Sigmoid colon (tissue), 7 donors: ENCODE data around the gene C1RL. TPM values are rescaled to one million over a fixed set of nuclear protein-coding genes. Genes with fewer than 3 reads are reported as not detected.

Experiments
- DNase-seq: peaks from one replicate; pipeline ENCODE4 v3.0.0-alpha.2; 2019
- H3K27ac ChIP-seq, 4 donors: fragments of 200-600 bp; sonication (generic); one replicate each; pipeline ENCODE4 v1.5.1; 2016 to 2019; ENCODE audit warnings: mild to moderate bottlenecking in 1 of 4
- H3K27me3 ChIP-seq, 3 donors: fragments of 200-600 bp; sonication (generic); one replicate each; pipeline ENCODE4 v1.5.1; 2019; ENCODE audit warnings: mild to moderate bottlenecking in 1 of 3
- H3K36me3 ChIP-seq, 4 donors: fragments of 200-600 bp; sonication (generic); one replicate each; pipeline ENCODE4 v1.5.1; 2016 to 2019
- H3K4me1 ChIP-seq, 4 donors: fragments of 200-600 bp; sonication (generic); one replicate each; pipeline ENCODE4 v1.5.1; 2017 to 2019
- H3K4me3 ChIP-seq, 4 donors: fragments of 200-600 bp; sonication (generic); one replicate each; pipeline ENCODE4 v1.5.1; 2017 to 2019; ENCODE audit warnings: mild to moderate bottlenecking in 2 of 4, moderate library complexity in 1 of 4
- H3K9me3 ChIP-seq, 4 donors: fragments of 200-600 bp in 3 of 4; sonication (generic) in 3 of 4; one replicate each; pipeline versions ENCODE4 v1.5.1 to v1.6.1; 2013 to 2019
- CTCF ChIP-seq, 4 experiments: fragments of 450-650 bp in 3 of 4; fragments of 200-600 bp in 1 of 4; IDR thresholded peaks; one replicate each; pipeline ENCODE4 v1.5.1; 2016 to 2019; ENCODE audit warnings: antibody characterized with exemption in 4 of 4, mild to moderate bottlenecking in 3 of 4, moderate library complexity in 2 of 4
- EP300 ChIP-seq, 4 donors: sonication (generic); formaldehyde crosslinking; IDR thresholded peaks; one replicate each; pipeline ENCODE4 v1.6.1; 2017; ENCODE audit warnings: antibody characterized with exemption in 4 of 4
- POLR2A ChIP-seq, 2 donors: fragments of 450-650 bp; IDR thresholded peaks; one replicate each; pipeline ENCODE4 v1.6.1; 2016; ENCODE audit warnings: antibody characterized with exemption in 2 of 2, mild to moderate bottlenecking in 2 of 2, moderate library complexity in 2 of 2
- POLR2AphosphoS5 ChIP-seq, 4 donors: sonication (generic); formaldehyde crosslinking; IDR thresholded peaks; one replicate each; pipeline ENCODE4 v1.6.1; 2017; ENCODE audit warnings: antibody characterized with exemption in 4 of 4
- WGBS, 2 donors: extraction: QIAGEN DNeasy Blood & Tissue Kit; methylation state at CpG; one replicate each; pipeline ENCODE4 v1.1.7; 2013; 5-methylcytosine and 5-hydroxymethylcytosine counted together
- intact Hi-C: fragments of 100-400 bp; cut with DNase I; formaldehyde crosslinking; loops from one replicate; pipeline ENCODE4 v1.15.1; 2023
- polyA plus RNA-seq, 3 donors: library from polyadenylated mRNA; stranded (reverse); fragments of 200-250 nt; gene quantifications; one replicate each; pipeline ENCODE4 v1.2.3, GENCODE V29; 2013
- total RNA-seq, 4 donors: library from RNA; depleted of rRNA; stranded (reverse); fragments of >200 nt; gene quantifications; one replicate each; pipeline ENCODE4 v1.1.0, GENCODE V29; 2016
- donor health status: healthy with polysubstance abuse.
- donor health status: Bipolar disorder and iron deficiency.
- donor health status: healthy.

The C1RL gene
- total and polyA plus RNA-seq, 7 donors, result 9.9 to 82.6 (median 45.5) TPM

- intact Hi-C loops, result no loop called here
- TF ChIP-seq POLR2A (IDR thresholded peaks at IDR 0.05), result no peak
- no peak for TF ChIP-seq EP300 (IDR thresholded peaks at IDR 0.05)
- TF ChIP-seq CTCF (IDR thresholded peaks at IDR 0.05), result no peak
- TF ChIP-seq POLR2AphosphoS5 (IDR thresholded peaks at IDR 0.05), result no peak
- H3K36me3 ChIP-seq, result peaks cover 0 to 23% (median 7%) of the 10 kb centered on the region in 4 donors
- H3K4me3 ChIP-seq, result no peak overlapping the region
- H3K27ac ChIP-seq, result no peak overlapping the region
- WGBS, 2 donors, result 94 to 95% methylated on average over 1 of the region's 1 CpG
- H3K4me1 ChIP-seq, result peaks cover 0 to 20% (median 14%) of the 10 kb centered on the region in 4 donors
- no peaks in the 10 kb centered on the region for H3K27me3 ChIP-seq
- no peak for DNase-seq
- peaks cover 0 to 4% (median 0%) of the 10 kb centered on the region in 4 donors for H3K9me3 ChIP-seq
Observed at GRCh38 chr12:7106082-7106481, 2.9 kb downstream of the C1RL start.

GRCh38 chr12:7103837-7104584 is 5.0 kb downstream of the C1RL start:
- intact Hi-C loops, result no loop called here
- TF ChIP-seq EP300 (IDR thresholded peaks at IDR 0.05), result no peak
- Histone ChIP-seq H3K27me3 (no peaks in the 10 kb centered on the region), H3K27ac (no peak overlapping the region), H3K4me1 (peaks cover 0 to 13% (median 8%) of the 10 kb centered on the region in 4 donors), H3K4me3 (no peak overlapping the region), H3K36me3 (peaks cover 5 to 38% (median 15%) of the 10 kb centered on the region in 4 donors), H3K9me3 (peaks cover 0 to 4% (median 0%) of the 10 kb centered on the region in 4 donors)
- 92 to 95% methylated on average over 14 of the region's 14 CpGs for WGBS, 2 donors
- DNase-seq, result peak; percentile 44

GRCh38 chr12:7102582-7102981 is 6.4 kb downstream of the C1RL start:
- Histone ChIP-seq H3K9me3 (peaks cover 0 to 4% (median 0%) of the 10 kb centered on the region in 4 donors), H3K27ac (no peak overlapping the region), H3K27me3 (no peaks in the 10 kb centered on the region), H3K4me1 (peaks cover 0 to 8% (median 2%) of the 10 kb centered on the region in 4 donors), H3K4me3 (no peak overlapping the region), H3K36me3 (peaks cover 5 to 48% (median 15%) of the 10 kb centered on the region in 4 donors)
- TF ChIP-seq POLR2AphosphoS5 (IDR thresholded peaks at IDR 0.05), result no peak
- TF ChIP-seq CTCF (IDR thresholded peaks at IDR 0.05), result no peak
- intact Hi-C loops, result no loop called here
- WGBS, 2 donors, result 72 to 86% methylated on average over 3 of the region's 3 CpGs
- DNase-seq, result no peak

GRCh38 chr12:7101694-7102131 is 7.3 kb downstream of the C1RL start:
- peak overlapping the region in 2 of 4 donors; percentile 22 to 40 for H3K27ac ChIP-seq
- DNase-seq, result peak; percentile 67
- H3K4me1 ChIP-seq, result no peaks in the 10 kb centered on the region
- no peaks in the 10 kb centered on the region for H3K27me3 ChIP-seq
- H3K36me3 ChIP-seq, result peaks cover 5 to 51% (median 15%) of the 10 kb centered on the region in 4 donors
- intact Hi-C loops, result no loop called here
- TF ChIP-seq POLR2AphosphoS5 (IDR thresholded peaks at IDR 0.05) (no peak), CTCF (IDR thresholded peaks at IDR 0.05) (no peak), EP300 (IDR thresholded peaks at IDR 0.05) (no peak), POLR2A (IDR thresholded peaks at IDR 0.05) (no peak)
- H3K9me3 ChIP-seq, result peaks cover 0 to 4% (median 0%) of the 10 kb centered on the region in 4 donors
- no peak overlapping the region for H3K4me3 ChIP-seq
- WGBS, 2 donors, result 89 to 91% methylated on average over 10 of the region's 10 CpGs

GRCh38 chr12:7101047-7101693 is 7.8 kb downstream of the C1RL start:
- TF ChIP-seq EP300 (IDR thresholded peaks at IDR 0.05), result no peak
- no peak for TF ChIP-seq CTCF (IDR thresholded peaks at IDR 0.05)
- TF ChIP-seq POLR2AphosphoS5 (IDR thresholded peaks at IDR 0.05), result no peak
- no peak for TF ChIP-seq POLR2A (IDR thresholded peaks at IDR 0.05)
- Histone ChIP-seq H3K27ac (peak overlapping the region in 2 of 4 donors; percentile 22 to 40), H3K9me3 (peaks cover 0 to 2% (median 0%) of the 10 kb centered on the region in 4 donors), H3K36me3 (peaks cover 5 to 51% (median 15%) of the 10 kb centered on the region in 4 donors), H3K4me1 (no peaks in the 10 kb centered on the region), H3K27me3 (no peaks in the 10 kb centered on the region), H3K4me3 (no peak overlapping the region)
- intact Hi-C loops, result no loop called here
- WGBS, 2 donors, result 90 to 92% methylated on average over 4 of the region's 4 CpGs
- DNase-seq, result peak; percentile 49
